HG03095 (cell line): ENCODE data around the gene TARDBP.
"Not testable (repeated sequence)": the region's sequence is repeated elsewhere in the genome, so short reads cannot be mapped to it uniquely, and the experiment has no call there.

Experiments
- ATAC-seq: cut with Tn5 transposase; IDR thresholded peaks from one replicate; pipeline ENCODE4 v1.9.1; 2021; ENCODE audit warnings: moderate library complexity; ENCODE audit not compliant: unreplicated experiment

Gene TARDBP

GRCh38 chr1:11042065-11042464 lies 29.6 kb downstream of the TARDBP start:
- no peak for ATAC-seq

GRCh38 chr1:11042995-11043874 lies 30.8 kb downstream of the TARDBP start:
- no peak for ATAC-seq

GRCh38 chr1:11044086-11044848 lies 31.8 kb downstream of the TARDBP start:
- no peak for ATAC-seq

- no peak for ATAC-seq
Observed at GRCh38 chr1:11044849-11045427, 32.5 kb downstream of the TARDBP start.

- no peak for ATAC-seq
Observed at GRCh38 chr1:11045428-11046269, 33.2 kb downstream of the TARDBP start.

- no peak for ATAC-seq
Observed at GRCh38 chr1:11046270-11046566, 33.8 kb downstream of the TARDBP start.

DNA sequence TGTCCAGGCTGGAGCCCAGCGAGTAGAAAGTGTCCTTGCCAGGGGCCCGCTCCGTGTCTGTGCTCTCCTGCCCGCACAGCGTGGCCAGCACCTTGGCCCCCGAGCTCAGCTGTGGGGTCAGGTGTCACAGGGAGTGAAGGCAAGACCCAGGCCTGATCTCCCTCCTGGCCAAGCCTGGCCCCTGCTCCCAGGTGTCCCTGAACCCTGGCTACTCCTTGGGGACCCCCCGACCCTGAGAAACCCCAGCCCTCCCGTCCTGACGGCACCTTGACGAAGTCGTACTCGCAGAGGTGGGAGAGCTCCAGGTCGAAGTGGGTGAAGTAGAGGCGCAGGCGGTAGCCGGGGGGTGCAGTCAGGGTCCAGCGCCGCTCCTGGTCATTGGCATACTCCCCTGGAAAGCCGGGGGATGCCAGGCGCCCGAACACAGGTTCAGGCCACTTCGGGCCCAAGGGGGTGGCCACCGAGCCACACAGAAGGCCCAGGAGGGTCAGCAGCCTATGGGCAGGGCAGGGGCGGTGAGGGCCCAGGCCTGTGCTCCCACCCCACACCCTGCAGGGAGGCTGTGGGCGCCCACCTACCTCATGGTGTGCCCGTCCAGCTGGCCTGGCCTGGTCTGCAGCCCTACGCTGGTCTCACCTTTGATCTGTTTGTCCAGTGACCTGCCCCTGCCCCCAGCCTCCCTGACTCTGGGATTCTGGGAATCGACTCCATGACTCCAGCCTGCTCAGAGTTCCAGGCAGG lies 34.3 kb downstream of the TARDBP start, which contains the start of gene MASP2:
Gene MASP2, minus strand, starts transcription at position 615 of the 741 bp plus-strand sequence. Its CDS starts 32 bp downstream, at position 583.
- ATAC-seq: no peak

DNA sequence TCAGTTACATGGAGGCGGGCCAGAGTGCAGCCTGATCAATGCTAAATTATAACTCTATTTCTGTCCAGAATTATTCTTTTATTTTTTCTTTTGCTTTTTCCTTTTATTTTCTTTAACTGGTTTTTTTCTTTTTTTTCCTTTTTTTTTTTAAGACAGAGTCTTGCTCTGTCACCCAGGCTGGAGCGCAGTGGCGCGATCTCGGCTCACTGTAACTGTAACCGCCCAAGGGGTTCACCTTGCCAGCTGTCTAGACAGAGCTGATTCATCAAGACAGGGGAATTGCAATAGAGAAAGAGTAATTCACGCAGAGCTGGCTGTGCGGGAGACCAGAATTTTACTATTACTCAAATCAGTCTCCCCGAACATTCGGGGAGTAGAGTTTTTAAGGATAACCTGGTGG lies 38.7 kb downstream of the TARDBP start:
- ATAC-seq: not testable (repeated sequence)

- ATAC-seq: no peak
Observed at GRCh38 chr1:11051781-11052511, 39.5 kb downstream of the TARDBP start.

DNA sequence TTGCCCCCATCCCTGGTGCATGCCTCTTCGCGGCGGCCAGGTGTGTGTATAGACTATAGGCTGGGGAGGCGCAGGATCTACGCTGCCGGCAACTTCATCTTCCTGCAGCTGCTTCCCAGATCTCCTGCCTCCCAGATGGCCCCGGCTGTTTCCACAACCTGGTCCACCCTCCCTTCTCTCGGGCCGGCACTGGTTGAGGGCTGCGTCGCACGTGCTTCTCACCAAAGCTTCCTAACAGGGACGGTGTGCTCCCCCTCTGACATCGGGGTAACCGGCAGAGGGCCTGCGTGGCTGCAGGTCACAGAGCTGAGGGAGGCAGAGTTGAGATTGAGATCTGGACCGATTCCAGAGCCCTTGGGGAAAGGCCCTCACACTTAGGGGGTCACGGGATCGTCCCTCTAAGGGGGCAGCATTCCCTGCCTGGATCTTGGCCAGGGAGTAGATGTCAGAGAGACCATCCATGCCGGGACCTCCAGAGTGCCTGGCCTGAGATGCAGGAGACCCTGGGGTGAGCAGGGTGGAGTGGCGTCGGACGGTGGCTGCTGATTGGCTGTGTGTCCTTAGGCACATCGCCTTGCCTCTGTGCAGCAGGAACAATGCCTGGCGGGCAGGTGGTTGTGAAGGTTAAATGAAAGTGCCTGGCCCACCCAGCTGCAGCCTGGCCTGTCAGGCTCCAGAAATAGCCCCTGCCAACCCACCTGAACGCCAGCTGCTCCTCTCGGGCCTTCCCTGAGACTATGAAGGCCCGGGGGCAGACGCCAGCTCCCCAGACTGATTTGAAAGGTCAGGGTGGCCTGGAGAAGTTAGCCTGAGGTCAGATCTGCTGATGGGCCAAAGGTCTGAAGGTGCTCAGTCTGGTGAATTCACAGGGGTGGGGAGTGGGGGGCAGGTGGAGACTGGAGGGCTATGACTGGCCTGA lies 40.6 kb downstream of the TARDBP start:
- no peak for ATAC-seq

DNA sequence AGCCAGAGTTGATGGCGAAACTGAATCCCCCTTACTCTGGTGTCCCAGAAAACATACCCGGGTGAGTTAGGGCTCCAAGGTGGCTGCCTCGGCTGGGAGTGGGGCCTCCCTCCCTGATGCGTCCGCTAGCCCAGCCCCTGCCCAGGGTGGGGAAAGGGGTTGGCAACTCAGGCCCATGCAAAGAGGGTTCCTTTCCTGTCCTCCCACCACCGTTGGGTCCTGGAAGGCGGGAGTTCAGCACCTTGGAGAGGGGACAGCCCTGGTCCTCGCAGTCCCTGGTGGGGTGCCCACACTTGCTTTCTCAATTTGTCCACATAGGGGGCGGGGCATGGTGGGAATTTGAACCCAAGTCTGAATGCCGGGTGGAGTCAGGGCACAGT lies 41.3 kb downstream of the TARDBP start:
- ATAC-seq: no peak

- no peak for ATAC-seq
Observed at GRCh38 chr1:11054181-11054580, 41.7 kb downstream of the TARDBP start.

- ATAC-seq: no peak
Observed at GRCh38 chr1:11054666-11055065, 42.2 kb downstream of the TARDBP start.

DNA sequence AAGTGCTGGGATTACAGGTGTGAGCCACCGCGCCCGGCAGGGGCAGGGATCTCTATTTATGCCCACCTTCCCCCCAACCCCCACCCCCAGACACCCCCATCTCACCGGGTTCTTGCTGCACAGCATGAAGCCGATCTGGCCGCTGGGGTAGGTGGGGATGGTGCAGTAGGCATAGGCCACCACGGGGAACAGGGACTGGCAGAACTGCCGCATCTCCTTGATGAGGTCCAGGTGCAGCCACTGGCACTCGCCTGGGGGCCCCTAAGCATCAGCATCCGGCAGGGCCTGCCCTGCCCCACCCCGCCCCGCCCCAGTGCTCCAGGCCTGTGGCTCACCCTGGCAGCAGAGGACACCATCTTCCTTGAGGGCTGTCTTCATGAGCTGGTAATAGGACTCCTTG lies 43.2 kb downstream of the TARDBP start:
- ATAC-seq: no peak

GRCh38 chr1:11056504-11056903 lies 44.0 kb downstream of the TARDBP start:
- ATAC-seq: no peak

GRCh38 chr1:11057477-11057876 lies 45.0 kb downstream of the TARDBP start:
- ATAC-seq: no peak

GRCh38 chr1:11058026-11058425 lies 45.6 kb downstream of the TARDBP start:
- ATAC-seq: no peak

GRCh38 chr1:11058595-11059154 lies 46.2 kb downstream of the TARDBP start:
- ATAC-seq: no peak
